A673 (cell line): ENCODE measurements around the gene STIL.

ENCODE experiments used
- EZH2 ChIP-seq: fragments of 200-600 bp; sonication (generic); IDR thresholded peaks from 2 replicates; pipeline ENCODE4 v1.6.1; 2017; ENCODE audit warnings: borderline replicate concordance, low read depth, mild to moderate bottlenecking, mixed read lengths, antibody characterized with exemption, low read length; ENCODE audit not compliant: poor library complexity, severe bottlenecking
- TF ChIP-seq, protein P1 (sequence below): fragments of 300-800, 200-600 bp; sonication (generic); conservative IDR thresholded peaks from 2 replicates; pipeline ENCODE4 v1.5.1; 2017; ENCODE audit warnings: low read depth, mild to moderate bottlenecking, antibody characterized with exemption, low read length, moderate library complexity, mixed read lengths

DNA sequence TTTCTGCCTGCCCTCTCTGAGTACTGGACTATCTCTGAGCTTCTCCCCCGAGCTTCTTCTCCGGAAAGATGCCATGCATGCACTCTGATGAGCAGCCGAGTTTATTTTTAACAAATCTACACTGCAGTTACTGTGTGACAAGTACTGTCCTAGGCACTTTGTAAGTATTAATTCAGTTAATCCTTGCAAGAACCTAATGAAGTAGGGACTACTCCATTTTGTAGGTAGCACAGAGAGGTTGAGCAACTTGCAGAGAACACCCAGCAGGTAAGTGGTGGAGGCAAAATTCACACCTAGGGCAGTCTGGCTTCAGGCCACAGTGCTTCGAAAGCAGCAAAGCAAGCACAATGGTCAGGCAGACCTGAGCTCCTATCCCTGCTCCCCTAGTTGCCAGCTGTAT is 78.1 kb downstream of the STIL start:
- TF ChIP-seq, protein P1, sequence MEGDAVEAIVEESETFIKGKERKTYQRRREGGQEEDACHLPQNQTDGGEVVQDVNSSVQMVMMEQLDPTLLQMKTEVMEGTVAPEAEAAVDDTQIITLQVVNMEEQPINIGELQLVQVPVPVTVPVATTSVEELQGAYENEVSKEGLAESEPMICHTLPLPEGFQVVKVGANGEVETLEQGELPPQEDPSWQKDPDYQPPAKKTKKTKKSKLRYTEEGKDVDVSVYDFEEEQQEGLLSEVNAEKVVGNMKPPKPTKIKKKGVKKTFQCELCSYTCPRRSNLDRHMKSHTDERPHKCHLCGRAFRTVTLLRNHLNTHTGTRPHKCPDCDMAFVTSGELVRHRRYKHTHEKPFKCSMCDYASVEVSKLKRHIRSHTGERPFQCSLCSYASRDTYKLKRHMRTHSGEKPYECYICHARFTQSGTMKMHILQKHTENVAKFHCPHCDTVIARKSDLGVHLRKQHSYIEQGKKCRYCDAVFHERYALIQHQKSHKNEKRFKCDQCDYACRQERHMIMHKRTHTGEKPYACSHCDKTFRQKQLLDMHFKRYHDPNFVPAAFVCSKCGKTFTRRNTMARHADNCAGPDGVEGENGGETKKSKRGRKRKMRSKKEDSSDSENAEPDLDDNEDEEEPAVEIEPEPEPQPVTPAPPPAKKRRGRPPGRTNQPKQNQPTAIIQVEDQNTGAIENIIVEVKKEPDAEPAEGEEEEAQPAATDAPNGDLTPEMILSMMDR, result no peak
- TF ChIP-seq EZH2, result no peak
